GM23338 (cell line): ENCODE results near the gene GRK5. TPM values are rescaled to one million over a fixed set of nuclear protein-coding genes. Genes with fewer than 3 reads are reported as not detected.

Experiments used
- ATAC-seq: fragments of 200-7000 bp; cut with Tn5 transposase; 3 replicates; pipeline ENCODE4 v1.9.1; 2020
- DNase-seq: peaks from one replicate; pipeline ENCODE4 v3.0.0-alpha.2; 2015; ENCODE audit warnings: low spot score
- H2AFZ ChIP-seq: fragments of 200-600 bp; sonication (generic); 2 replicates; pipeline ENCODE4 v1.8.0; 2016; ENCODE audit warnings: antibody characterized with exemption, mild to moderate bottlenecking, moderate library complexity
- H3F3A ChIP-seq: fragments of 200-600 bp; sonication (generic); replicated peaks from 2 replicates; pipeline ENCODE4 v1.8.0; 2017; ENCODE audit warnings: antibody characterized with exemption, mixed run types, low read depth
- H3K27ac ChIP-seq: fragments of 200-600 bp; sonication (generic); 2 replicates; pipeline ENCODE4 v1.6.1; 2016; ENCODE audit warnings: low read depth
- H3K27me3 ChIP-seq: fragments of 200-600 bp; sonication (generic); 2 replicates; pipeline ENCODE4 v1.8.0; 2016; ENCODE audit warnings: mild to moderate bottlenecking, mixed run types, moderate library complexity; ENCODE audit not compliant: insufficient read depth
- H3K36me3 ChIP-seq: fragments of 200-600 bp; sonication (generic); 2 replicates; pipeline ENCODE4 v1.8.0; 2016; ENCODE audit warnings: mild to moderate bottlenecking; ENCODE audit not compliant: insufficient read depth
- H3K4me1 ChIP-seq: fragments of 200-600 bp; sonication (generic); 2 replicates; pipeline ENCODE4 v1.8.0; 2016; ENCODE audit warnings: mild to moderate bottlenecking, moderate library complexity; ENCODE audit not compliant: insufficient read depth
- H3K4me2 ChIP-seq: fragments of 200-600 bp; sonication (generic); 2 replicates; pipeline ENCODE4 v1.7.1; 2017; ENCODE audit warnings: mixed run types
- H3K4me3 ChIP-seq: fragments of 200-600 bp; sonication (generic); 2 replicates; pipeline ENCODE4 v1.6.1; 2016; ENCODE audit warnings: mixed run types
- H3K79me2 ChIP-seq: fragments of 200-600 bp; sonication (generic); replicated peaks from 2 replicates; pipeline ENCODE4 v1.8.0; 2017; ENCODE audit warnings: mild to moderate bottlenecking; ENCODE audit not compliant: insufficient read depth
- H3K9me2 ChIP-seq: fragments of 200-600 bp; sonication (generic); 2 replicates; pipeline ENCODE4 v1.8.0; 2017; ENCODE audit not compliant: insufficient read depth
- H4K20me1 ChIP-seq: fragments of 200-600 bp; sonication (generic); replicated peaks from 2 replicates; pipeline ENCODE4 v1.8.0; 2017; ENCODE audit warnings: mild to moderate bottlenecking; ENCODE audit not compliant: insufficient read depth
- H3K27ac Mint-ChIP-seq: 2 replicates; pipeline ENCODE4 v1.8.0; 2020; ENCODE audit warnings: inconsistent platforms, mild to moderate bottlenecking, moderate library complexity, mixed read lengths
- H3K27me3 Mint-ChIP-seq: 3 replicates; pipeline ENCODE4 v1.8.0; 2022; ENCODE audit warnings: low read depth, mild to moderate bottlenecking, moderate library complexity, mixed read lengths, inconsistent platforms; ENCODE audit not compliant: insufficient read depth, poor library complexity
- H3K36me3 Mint-ChIP-seq: 3 replicates; pipeline ENCODE4 v1.8.0; 2021; ENCODE audit warnings: low read depth, mild to moderate bottlenecking, inconsistent platforms, moderate library complexity, mixed read lengths
- H3K4me1 Mint-ChIP-seq: 3 replicates; pipeline ENCODE4 v1.8.0; 2020; ENCODE audit warnings: mild to moderate bottlenecking, inconsistent platforms, mixed read lengths
- H3K4me3 Mint-ChIP-seq: 3 replicates; pipeline ENCODE4 v1.8.0; 2021; ENCODE audit warnings: moderate library complexity, mild to moderate bottlenecking, inconsistent platforms, mixed read lengths
- H3K9me3 Mint-ChIP-seq: 3 replicates; pipeline ENCODE4 v1.8.0; 2020; ENCODE audit warnings: moderate library complexity, mild to moderate bottlenecking, inconsistent platforms, mixed read lengths
- CREB1 ChIP-seq: fragments of 250-450 bp; sonication (Bioruptor Pico); IDR thresholded peaks from 2 replicates; pipeline ENCODE4 v1.5.0; 2020; ENCODE audit warnings: low read depth, mild to moderate bottlenecking, moderate library complexity
- EZH2 ChIP-seq: fragments of 200-600 bp; sonication (generic); IDR thresholded peaks from one replicate; pipeline ENCODE4 v1.8.0; 2017; ENCODE audit warnings: antibody characterized with exemption, mild to moderate bottlenecking, low read depth; ENCODE audit not compliant: unreplicated experiment
- EZH2phosphoT487 ChIP-seq: fragments of 200-600 bp; sonication (generic); IDR thresholded peaks from one replicate; pipeline ENCODE4 v1.8.1; 2018; ENCODE audit warnings: antibody characterized with exemption; ENCODE audit not compliant: unreplicated experiment
- JUNB ChIP-seq: IDR thresholded peaks from one replicate; pipeline ENCODE4 v1.6.1; 2016; ENCODE audit warnings: antibody characterized with exemption; ENCODE audit not compliant: unreplicated experiment
- NANOG ChIP-seq: IDR thresholded peaks from 2 replicates; pipeline ENCODE4 v1.6.1; 2016; ENCODE audit warnings: antibody characterized with exemption, borderline replicate concordance
- POLR2AphosphoS5 ChIP-seq: IDR thresholded peaks from 2 replicates; pipeline ENCODE4 v1.6.1; 2016; ENCODE audit warnings: antibody characterized with exemption, low read depth
- STAT1 ChIP-seq: IDR thresholded peaks from one replicate; pipeline ENCODE4 v1.6.1; 2016; ENCODE audit warnings: antibody characterized with exemption; ENCODE audit not compliant: unreplicated experiment
- ZNF114 ChIP-seq: fragments of 250-450 bp; sonication (Bioruptor Pico); IDR thresholded peaks from 2 replicates; pipeline ENCODE4 v1.5.0; 2020; ENCODE audit warnings: mild to moderate bottlenecking, moderate library complexity
- ZNF331 ChIP-seq: fragments of 250-450 bp; sonication (Bioruptor Pico); IDR thresholded peaks from 2 replicates; pipeline ENCODE4 v1.5.0; 2020; ENCODE audit warnings: low read depth, mild to moderate bottlenecking, moderate library complexity
- polyA plus RNA-seq: library from polyadenylated mRNA; unstranded; fragments of >200 nt; fragmentation: Nextera tagmentation; extraction: Ambion mirVana; gene quantifications from 2 replicates; pipeline ENCODE4 v1.2.1, GENCODE V29; 2016
- total RNA-seq: library from RNA; depleted of rRNA; stranded (reverse); fragments of >200 nt; shearing (Covaris generic); gene quantifications from 2 replicates; pipeline ENCODE4 v1.2.3, GENCODE V29; 2014
- TF ChIP-seq, protein P1 (sequence below): fragments of 250-450 bp; sonication (Bioruptor Pico); IDR thresholded peaks from 2 replicates; pipeline ENCODE4 v1.5.0; 2020; ENCODE audit warnings: mild to moderate bottlenecking, moderate library complexity
- TF ChIP-seq, protein P2 (sequence below): IDR thresholded peaks from one replicate; pipeline ENCODE4 v1.6.1; 2018; ENCODE audit warnings: antibody characterized with exemption; ENCODE audit not compliant: unreplicated experiment
- TF ChIP-seq, protein P3 (sequence below): IDR thresholded peaks from 2 replicates; pipeline ENCODE4 v1.6.1; 2016; ENCODE audit warnings: antibody characterized with exemption
- TF ChIP-seq, protein P4 (sequence below), 2 experiments: fragments of 200-600 bp in 1 of 2; sonication (generic) in 1 of 2; conservative IDR thresholded peaks; 2 replicates each; pipeline versions ENCODE4 v1.5.1 to v1.6.1; 2016 to 2017; ENCODE audit warnings: antibody characterized with exemption in 2 of 2, low read depth in 2 of 2, mild to moderate bottlenecking in 2 of 2, moderate library complexity in 1 of 2

GRK5 gene
- total and polyA plus RNA-seq, 2 experiments from 2014 or later, result 0.53 to 2.0 TPM

DNA sequence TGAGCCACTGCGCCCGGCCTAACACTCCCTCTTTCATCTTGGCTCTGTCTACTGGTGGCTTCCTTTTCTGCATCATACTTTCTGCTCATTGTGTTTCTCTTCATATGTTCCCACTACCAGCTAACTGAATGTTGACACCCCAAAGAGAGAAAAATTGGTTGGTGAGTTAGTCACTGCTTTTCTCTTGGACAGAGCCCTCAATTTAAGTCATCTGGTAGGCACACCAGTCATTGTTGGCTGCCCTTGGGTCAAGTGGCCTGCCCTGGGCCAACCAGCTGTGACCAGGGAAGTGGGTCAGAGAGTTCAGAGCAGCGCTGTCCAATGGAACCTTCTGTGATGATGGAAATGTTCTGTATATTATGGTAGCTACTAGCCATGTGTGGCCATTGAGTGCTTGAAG lies 52.0 kb downstream of the GRK5 start:
- H3F3A ChIP-seq, result no peaks in the 10 kb centered on the region
- no peak overlapping the region for H3K4me3 ChIP-seq
- DNase-seq (no peak), ATAC-seq (no peak)
- H2AFZ ChIP-seq, result no peak overlapping the region
- Mint-ChIP-seq H3K27me3 (peaks cover 5% of the 10 kb centered on the region), H3K27ac (no peak overlapping the region), H3K36me3 (0 out of 3 replicates have a peak, but pooled peaks cover 6% of the 10 kb centered on the region), H3K4me1 (peaks cover 5% of the 10 kb centered on the region), H3K4me3 (no peak overlapping the region), H3K9me3 (peaks cover 17% of the 10 kb centered on the region; the same call in 2 of the 3 replicates)
- no peaks in the 10 kb centered on the region for H3K9me2 ChIP-seq
- no peak overlapping the region for H3K27ac ChIP-seq
- TF ChIP-seq, protein P1, sequence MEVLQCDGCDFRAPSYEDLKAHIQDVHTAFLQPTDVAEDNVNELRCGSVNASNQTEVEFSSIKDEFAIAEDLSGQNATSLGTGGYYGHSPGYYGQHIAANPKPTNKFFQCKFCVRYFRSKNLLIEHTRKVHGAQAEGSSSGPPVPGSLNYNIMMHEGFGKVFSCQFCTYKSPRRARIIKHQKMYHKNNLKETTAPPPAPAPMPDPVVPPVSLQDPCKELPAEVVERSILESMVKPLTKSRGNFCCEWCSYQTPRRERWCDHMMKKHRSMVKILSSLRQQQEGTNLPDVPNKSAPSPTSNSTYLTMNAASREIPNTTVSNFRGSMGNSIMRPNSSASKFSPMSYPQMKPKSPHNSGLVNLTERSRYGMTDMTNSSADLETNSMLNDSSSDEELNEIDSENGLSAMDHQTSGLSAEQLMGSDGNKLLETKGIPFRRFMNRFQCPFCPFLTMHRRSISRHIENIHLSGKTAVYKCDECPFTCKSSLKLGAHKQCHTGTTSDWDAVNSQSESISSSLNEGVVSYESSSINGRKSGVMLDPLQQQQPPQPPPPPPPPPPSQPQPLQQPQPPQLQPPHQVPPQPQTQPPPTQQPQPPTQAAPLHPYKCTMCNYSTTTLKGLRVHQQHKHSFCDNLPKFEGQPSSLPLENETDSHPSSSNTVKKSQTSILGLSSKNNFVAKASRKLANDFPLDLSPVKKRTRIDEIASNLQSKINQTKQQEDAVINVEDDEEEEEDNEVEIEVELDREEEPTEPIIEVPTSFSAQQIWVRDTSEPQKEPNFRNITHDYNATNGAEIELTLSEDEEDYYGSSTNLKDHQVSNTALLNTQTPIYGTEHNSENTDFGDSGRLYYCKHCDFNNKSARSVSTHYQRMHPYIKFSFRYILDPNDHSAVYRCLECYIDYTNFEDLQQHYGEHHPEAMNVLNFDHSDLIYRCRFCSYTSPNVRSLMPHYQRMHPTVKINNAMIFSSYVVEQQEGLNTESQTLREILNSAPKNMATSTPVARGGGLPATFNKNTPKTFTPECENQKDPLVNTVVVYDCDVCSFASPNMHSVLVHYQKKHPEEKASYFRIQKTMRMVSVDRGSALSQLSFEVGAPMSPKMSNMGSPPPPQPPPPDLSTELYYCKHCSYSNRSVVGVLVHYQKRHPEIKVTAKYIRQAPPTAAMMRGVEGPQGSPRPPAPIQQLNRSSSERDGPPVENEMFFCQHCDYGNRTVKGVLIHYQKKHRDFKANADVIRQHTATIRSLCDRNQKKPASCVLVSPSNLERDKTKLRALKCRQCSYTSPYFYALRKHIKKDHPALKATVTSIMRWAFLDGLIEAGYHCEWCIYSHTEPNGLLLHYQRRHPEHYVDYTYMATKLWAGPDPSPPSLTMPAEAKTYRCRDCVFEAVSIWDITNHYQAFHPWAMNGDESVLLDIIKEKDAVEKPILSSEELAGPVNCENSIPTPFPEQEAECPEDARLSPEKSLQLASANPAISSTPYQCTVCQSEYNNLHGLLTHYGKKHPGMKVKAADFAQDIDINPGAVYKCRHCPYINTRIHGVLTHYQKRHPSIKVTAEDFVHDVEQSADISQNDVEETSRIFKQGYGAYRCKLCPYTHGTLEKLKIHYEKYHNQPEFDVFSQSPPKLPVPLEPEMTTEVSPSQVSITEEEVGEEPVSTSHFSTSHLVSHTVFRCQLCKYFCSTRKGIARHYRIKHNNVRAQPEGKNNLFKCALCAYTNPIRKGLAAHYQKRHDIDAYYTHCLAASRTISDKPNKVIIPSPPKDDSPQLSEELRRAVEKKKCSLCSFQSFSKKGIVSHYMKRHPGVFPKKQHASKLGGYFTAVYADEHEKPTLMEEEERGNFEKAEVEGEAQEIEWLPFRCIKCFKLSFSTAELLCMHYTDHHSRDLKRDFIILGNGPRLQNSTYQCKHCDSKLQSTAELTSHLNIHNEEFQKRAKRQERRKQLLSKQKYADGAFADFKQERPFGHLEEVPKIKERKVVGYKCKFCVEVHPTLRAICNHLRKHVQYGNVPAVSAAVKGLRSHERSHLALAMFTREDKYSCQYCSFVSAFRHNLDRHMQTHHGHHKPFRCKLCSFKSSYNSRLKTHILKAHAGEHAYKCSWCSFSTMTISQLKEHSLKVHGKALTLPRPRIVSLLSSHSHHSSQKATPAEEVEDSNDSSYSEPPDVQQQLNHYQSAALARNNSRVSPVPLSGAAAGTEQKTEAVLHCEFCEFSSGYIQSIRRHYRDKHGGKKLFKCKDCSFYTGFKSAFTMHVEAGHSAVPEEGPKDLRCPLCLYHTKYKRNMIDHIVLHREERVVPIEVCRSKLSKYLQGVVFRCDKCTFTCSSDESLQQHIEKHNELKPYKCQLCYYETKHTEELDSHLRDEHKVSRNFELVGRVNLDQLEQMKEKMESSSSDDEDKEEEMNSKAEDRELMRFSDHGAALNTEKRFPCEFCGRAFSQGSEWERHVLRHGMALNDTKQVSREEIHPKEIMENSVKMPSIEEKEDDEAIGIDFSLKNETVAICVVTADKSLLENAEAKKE, result no peak
- TF ChIP-seq ZNF114, result no peak
- TF ChIP-seq, protein P2, sequence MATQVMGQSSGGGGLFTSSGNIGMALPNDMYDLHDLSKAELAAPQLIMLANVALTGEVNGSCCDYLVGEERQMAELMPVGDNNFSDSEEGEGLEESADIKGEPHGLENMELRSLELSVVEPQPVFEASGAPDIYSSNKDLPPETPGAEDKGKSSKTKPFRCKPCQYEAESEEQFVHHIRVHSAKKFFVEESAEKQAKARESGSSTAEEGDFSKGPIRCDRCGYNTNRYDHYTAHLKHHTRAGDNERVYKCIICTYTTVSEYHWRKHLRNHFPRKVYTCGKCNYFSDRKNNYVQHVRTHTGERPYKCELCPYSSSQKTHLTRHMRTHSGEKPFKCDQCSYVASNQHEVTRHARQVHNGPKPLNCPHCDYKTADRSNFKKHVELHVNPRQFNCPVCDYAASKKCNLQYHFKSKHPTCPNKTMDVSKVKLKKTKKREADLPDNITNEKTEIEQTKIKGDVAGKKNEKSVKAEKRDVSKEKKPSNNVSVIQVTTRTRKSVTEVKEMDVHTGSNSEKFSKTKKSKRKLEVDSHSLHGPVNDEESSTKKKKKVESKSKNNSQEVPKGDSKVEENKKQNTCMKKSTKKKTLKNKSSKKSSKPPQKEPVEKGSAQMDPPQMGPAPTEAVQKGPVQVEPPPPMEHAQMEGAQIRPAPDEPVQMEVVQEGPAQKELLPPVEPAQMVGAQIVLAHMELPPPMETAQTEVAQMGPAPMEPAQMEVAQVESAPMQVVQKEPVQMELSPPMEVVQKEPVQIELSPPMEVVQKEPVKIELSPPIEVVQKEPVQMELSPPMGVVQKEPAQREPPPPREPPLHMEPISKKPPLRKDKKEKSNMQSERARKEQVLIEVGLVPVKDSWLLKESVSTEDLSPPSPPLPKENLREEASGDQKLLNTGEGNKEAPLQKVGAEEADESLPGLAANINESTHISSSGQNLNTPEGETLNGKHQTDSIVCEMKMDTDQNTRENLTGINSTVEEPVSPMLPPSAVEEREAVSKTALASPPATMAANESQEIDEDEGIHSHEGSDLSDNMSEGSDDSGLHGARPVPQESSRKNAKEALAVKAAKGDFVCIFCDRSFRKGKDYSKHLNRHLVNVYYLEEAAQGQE, result no peak
- TF ChIP-seq JUNB, result no peak
- no peak for TF ChIP-seq NANOG
- TF ChIP-seq, protein P3, sequence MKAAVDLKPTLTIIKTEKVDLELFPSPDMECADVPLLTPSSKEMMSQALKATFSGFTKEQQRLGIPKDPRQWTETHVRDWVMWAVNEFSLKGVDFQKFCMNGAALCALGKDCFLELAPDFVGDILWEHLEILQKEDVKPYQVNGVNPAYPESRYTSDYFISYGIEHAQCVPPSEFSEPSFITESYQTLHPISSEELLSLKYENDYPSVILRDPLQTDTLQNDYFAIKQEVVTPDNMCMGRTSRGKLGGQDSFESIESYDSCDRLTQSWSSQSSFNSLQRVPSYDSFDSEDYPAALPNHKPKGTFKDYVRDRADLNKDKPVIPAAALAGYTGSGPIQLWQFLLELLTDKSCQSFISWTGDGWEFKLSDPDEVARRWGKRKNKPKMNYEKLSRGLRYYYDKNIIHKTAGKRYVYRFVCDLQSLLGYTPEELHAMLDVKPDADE, result no peak
- no peak for TF ChIP-seq EZH2
- TF ChIP-seq EZH2phosphoT487, result no peak
- no peak for TF ChIP-seq POLR2AphosphoS5
- no peak for TF ChIP-seq STAT1
- TF ChIP-seq CREB1 (CRISPR knock-in tag), result no peak
- no peak for TF ChIP-seq ZNF331
- TF ChIP-seq, protein P4, sequence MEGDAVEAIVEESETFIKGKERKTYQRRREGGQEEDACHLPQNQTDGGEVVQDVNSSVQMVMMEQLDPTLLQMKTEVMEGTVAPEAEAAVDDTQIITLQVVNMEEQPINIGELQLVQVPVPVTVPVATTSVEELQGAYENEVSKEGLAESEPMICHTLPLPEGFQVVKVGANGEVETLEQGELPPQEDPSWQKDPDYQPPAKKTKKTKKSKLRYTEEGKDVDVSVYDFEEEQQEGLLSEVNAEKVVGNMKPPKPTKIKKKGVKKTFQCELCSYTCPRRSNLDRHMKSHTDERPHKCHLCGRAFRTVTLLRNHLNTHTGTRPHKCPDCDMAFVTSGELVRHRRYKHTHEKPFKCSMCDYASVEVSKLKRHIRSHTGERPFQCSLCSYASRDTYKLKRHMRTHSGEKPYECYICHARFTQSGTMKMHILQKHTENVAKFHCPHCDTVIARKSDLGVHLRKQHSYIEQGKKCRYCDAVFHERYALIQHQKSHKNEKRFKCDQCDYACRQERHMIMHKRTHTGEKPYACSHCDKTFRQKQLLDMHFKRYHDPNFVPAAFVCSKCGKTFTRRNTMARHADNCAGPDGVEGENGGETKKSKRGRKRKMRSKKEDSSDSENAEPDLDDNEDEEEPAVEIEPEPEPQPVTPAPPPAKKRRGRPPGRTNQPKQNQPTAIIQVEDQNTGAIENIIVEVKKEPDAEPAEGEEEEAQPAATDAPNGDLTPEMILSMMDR (conservative IDR thresholded peaks at IDR 0.05; ENCODE audit: low read depth in 2 of 2), result no peak
- H3K36me3 ChIP-seq, result no peaks in the 10 kb centered on the region
- H3K4me2 ChIP-seq, result no peak overlapping the region
- no peaks in the 10 kb centered on the region for H3K4me1 ChIP-seq
- H4K20me1 ChIP-seq, result no peaks in the 10 kb centered on the region
- H3K79me2 ChIP-seq, result no peaks in the 10 kb centered on the region
- H3K27me3 ChIP-seq, result no peaks in the 10 kb centered on the region
